BE2C (cell line): Measurements from ENCODE around the gene AUTS2.

Experiments
- DNase-seq: peaks from one replicate; pipeline ENCODE4 v3.0.0-alpha.2; 2020
- H3K27me3 ChIP-seq: fragments of 250-450 bp; sonication (Bioruptor Pico); 2 replicates; pipeline ENCODE4 v1.5.1; 2020; ENCODE audit warnings: mild to moderate bottlenecking
- H3K36me3 ChIP-seq: fragments of 250-450 bp; sonication (Bioruptor Pico); 2 replicates; pipeline ENCODE4 v1.5.1; 2020; ENCODE audit warnings: mild to moderate bottlenecking
- H3K4me1 ChIP-seq: fragments of 250-450 bp; sonication (Bioruptor Pico); 2 replicates; pipeline ENCODE4 v1.5.1; 2020
- H3K4me3 ChIP-seq: 2 replicates; pipeline ENCODE4 v1.5.1; 2011; ENCODE audit warnings: low read depth, low read length
- H3K9me3 ChIP-seq: fragments of 250-450 bp; sonication (Bioruptor Pico); 2 replicates; pipeline ENCODE4 v1.5.1; 2020
- TF ChIP-seq, protein P1 (sequence below): IDR thresholded peaks from 2 replicates; pipeline ENCODE4 v1.5.1; 2012; ENCODE audit warnings: mild to moderate bottlenecking, low read depth, low read length

The AUTS2 gene

DNA sequence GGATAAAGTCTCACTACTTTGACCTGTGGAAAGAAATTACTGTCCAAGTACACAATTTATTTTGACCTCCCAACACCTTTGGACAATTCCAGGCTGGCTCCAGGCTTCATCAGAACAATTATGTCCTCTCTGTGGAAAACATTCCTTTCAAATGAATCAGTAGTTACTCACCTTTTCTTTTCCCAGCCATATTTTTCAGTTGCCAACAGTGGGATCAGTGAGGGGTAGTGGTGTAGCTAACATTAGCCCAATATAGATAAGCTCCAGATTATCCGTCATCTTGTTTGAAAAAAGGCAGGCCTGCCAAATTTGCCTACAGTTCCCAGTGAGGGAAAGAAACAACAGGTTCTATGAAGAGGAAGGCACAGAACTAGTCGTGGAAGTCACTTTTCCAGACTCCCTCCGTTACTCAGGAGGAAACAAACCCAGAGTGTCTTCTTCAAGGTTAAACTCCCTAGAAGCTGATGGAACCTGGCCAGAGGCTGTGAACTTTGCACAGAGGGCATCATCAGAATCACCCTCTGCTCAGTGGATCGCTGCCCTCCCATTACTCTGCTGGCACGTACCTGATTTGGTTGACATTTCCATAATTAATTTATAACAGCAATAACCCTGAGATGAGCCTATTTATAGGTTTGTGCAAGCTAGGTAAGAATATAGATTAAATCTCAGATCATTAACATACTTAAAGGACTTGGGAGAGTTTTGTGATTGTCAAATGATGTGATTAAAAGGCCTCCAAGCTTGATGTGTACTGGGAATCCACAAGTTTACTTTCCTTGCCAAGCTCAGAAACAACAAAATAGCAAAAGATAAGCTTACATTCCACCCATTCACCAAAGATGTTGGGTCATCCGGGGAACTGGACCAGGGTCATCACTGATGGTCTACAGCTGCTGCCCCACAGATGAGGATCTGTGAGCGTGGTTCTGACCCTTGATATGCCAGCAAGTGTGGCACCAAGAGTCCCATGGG lies 879.0 kb downstream of the AUTS2 start:
- H3K9me3 ChIP-seq = no peaks in the 10 kb centered on the region
- TF ChIP-seq, protein P1, sequence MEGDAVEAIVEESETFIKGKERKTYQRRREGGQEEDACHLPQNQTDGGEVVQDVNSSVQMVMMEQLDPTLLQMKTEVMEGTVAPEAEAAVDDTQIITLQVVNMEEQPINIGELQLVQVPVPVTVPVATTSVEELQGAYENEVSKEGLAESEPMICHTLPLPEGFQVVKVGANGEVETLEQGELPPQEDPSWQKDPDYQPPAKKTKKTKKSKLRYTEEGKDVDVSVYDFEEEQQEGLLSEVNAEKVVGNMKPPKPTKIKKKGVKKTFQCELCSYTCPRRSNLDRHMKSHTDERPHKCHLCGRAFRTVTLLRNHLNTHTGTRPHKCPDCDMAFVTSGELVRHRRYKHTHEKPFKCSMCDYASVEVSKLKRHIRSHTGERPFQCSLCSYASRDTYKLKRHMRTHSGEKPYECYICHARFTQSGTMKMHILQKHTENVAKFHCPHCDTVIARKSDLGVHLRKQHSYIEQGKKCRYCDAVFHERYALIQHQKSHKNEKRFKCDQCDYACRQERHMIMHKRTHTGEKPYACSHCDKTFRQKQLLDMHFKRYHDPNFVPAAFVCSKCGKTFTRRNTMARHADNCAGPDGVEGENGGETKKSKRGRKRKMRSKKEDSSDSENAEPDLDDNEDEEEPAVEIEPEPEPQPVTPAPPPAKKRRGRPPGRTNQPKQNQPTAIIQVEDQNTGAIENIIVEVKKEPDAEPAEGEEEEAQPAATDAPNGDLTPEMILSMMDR = no peak
- H3K36me3 ChIP-seq = no peaks in the 10 kb centered on the region
- no peak overlapping the region for H3K4me3 ChIP-seq
- H3K4me1 ChIP-seq = peaks cover 44% of the 10 kb centered on the region
- no peak for DNase-seq
- no peaks in the 10 kb centered on the region for H3K27me3 ChIP-seq

DNA sequence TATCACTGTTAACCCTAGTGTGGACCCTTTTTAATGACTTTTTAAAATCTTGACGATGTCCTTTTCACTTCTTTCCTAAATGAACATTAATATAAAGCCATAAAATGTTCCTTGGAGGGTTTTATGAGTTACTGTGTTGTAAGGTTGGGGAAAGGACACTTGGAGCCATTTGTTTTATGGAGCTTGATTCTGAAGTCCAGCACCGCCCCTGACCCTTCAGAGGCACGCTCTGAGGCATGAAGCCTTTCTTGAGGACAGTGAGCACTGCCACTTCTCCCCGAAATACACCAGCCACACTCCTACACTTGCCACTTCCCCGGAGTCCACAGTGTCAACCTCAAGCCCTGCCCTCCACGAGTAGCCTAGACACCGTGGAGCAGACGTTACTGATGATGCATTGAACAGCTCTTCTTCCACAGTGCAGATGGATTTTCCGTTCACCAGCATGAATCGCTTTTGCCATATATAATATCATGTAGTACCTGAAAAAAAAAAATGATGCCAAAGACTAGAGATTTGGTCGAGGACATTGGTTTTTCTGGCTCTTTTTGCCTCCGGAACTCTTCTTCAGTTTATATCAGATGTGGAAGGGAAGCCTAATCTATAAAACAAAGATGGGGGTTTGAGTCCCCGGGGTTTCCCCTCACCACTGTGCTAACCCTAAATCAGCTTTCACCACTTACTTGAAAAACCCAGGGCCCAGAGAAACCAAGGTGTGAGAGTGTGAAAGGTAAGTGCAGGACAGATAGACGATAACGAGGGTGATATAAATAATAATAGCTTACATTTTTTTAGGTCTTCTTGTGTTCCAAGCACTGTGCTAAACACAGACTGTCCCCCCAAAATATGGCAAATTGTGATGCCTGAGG lies 881.1 kb downstream of the AUTS2 start:
- H3K4me3 ChIP-seq = no peak overlapping the region
- no peak for DNase-seq
- no peaks in the 10 kb centered on the region for H3K36me3 ChIP-seq
- TF ChIP-seq, protein P1 = no peak
- H3K9me3 ChIP-seq = no peaks in the 10 kb centered on the region
- no peaks in the 10 kb centered on the region for H3K27me3 ChIP-seq
- peaks cover 23% of the 10 kb centered on the region for H3K4me1 ChIP-seq

DNA sequence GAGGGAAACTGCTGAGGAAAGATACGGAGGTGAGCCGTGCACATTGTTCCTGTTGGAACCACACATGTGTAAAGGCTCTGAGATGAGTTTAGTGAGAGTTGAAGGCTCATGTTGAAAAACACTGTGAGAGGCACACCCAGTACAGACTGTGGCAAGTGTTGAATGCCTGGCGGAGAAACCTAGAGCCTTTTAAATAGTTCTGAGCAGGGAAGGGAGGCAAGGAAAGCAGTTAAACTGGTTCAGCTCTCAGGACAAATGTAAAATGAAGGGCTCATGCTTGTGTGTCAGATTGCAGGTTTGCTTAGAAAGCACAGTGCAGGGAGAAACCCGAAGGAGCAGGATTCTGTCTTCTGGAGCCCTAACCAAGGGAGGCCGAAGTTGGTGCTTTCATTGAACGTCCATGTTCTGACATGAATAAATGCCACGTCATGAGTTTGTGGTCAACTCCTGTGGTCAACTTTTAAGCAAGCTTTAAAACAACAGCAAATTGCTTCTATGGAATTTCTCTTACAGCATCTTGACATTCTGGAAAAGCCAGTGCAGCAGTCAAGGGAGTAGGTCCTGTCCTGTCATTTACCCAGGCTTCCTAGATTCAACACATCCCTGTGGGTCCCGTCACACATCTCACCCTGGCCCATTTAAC lies 882.8 kb downstream of the AUTS2 start:
- TF ChIP-seq, protein P1 = no peak
- no peak for DNase-seq
- Histone ChIP-seq H3K9me3 (no peaks in the 10 kb centered on the region), H3K4me3 (no peak overlapping the region), H3K27me3 (no peaks in the 10 kb centered on the region), H3K36me3 (no peaks in the 10 kb centered on the region), H3K4me1 (peaks cover 12% of the 10 kb centered on the region)

DNA sequence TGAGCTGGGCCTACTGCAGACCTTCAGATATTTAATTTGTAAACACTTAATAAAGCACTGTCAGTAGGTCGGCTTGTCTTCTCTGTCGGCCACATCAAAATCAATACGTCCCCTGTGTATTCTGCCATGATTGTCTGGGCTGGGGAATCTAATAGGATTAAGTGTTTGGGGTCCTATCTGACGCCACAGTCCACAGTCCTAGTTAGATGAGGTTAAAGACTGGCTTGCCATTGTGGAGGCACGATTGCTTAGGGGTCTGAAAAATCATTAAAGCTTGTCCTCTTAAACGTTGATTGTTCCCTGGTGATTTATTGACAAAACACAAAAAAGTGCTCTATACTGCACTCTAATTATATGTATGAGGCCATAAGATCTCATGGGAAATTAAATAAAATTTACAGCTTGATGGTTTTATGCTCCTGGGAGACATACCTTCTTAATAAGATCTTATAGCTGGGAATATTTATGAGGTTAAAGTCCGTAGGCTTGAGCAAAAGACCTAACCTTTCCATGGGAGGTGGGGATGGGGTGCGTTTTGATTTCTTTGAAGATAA lies 883.4 kb downstream of the AUTS2 start:
- TF ChIP-seq, protein P1 = no peak
- DNase-seq = no peak
- no peak overlapping the region for H3K4me3 ChIP-seq
- H3K4me1 ChIP-seq = peaks cover 8% of the 10 kb centered on the region
- no peaks in the 10 kb centered on the region for H3K27me3 ChIP-seq
- no peaks in the 10 kb centered on the region for H3K9me3 ChIP-seq
- no peaks in the 10 kb centered on the region for H3K36me3 ChIP-seq

DNA sequence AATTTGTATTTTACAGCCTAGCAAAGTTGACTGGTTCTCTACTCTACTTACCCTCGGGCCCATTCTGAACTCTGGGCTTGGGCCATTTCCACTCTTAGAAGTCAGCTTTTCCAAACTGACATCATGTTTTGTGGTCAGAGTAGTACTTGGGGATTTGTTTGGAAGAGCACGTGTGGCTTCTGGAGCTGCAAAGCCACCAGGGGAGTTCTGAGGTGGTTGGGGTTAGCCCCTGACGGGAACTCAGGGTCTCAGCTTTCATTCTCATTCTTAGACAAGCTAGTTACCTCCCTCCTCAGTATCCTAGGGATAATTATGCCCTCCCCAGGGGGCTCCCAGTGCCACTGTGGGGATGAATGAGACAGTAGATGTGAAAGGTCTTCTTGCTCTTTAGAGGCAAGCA lies 886.0 kb downstream of the AUTS2 start:
- TF ChIP-seq, protein P1 = no peak
- H3K4me1 ChIP-seq = no peaks in the 10 kb centered on the region
- no peak for DNase-seq

More for the DNA sequence above, 886.0 kb downstream of the AUTS2 start:
- Histone ChIP-seq H3K4me3 (no peak overlapping the region), H3K27me3 (no peaks in the 10 kb centered on the region), H3K9me3 (no peaks in the 10 kb centered on the region), H3K36me3 (no peaks in the 10 kb centered on the region)
